Brain microvascular endothelial cell (primary cell): ENCODE data around the gene FSTL5.

Experiments
- DNase-seq: peaks from one replicate; pipeline ENCODE4 v3.0.0-alpha.2; 2020
- H3K27ac ChIP-seq: fragments of 250-450 bp; sonication (Bioruptor Pico); 2 replicates; pipeline ENCODE4 v1.5.1; 2020; ENCODE audit warnings: mild to moderate bottlenecking, moderate library complexity
- H3K27me3 ChIP-seq: fragments of 250-450 bp; sonication (Bioruptor Pico); replicated peaks from 2 replicates; pipeline ENCODE4 v1.5.1; 2020; ENCODE audit warnings: mild to moderate bottlenecking
- H3K36me3 ChIP-seq: fragments of 250-450 bp; sonication (Bioruptor Pico); replicated peaks from 2 replicates; pipeline ENCODE4 v1.5.1; 2020; ENCODE audit warnings: mild to moderate bottlenecking
- H3K4me3 ChIP-seq: 2 replicates; pipeline ENCODE4 v1.5.1; 2011; ENCODE audit warnings: low read depth, mild to moderate bottlenecking, control low read depth, low read length, moderate library complexity
- CTCF ChIP-seq: IDR thresholded peaks from 2 replicates; pipeline ENCODE4 v1.5.1; 2011; ENCODE audit warnings: low read depth, mild to moderate bottlenecking, moderate library complexity, low read length, control low read depth, inconsistent platforms; ENCODE audit errors: missing control alignments
- in situ Hi-C: cut with HindIII; loops from 2 replicates; pipeline ENCODE4 v1.10.0; 2017; ENCODE audit warnings: low sequenced_read_pairs, low pct_ligation_motif_present

The FSTL5 gene

DNA sequence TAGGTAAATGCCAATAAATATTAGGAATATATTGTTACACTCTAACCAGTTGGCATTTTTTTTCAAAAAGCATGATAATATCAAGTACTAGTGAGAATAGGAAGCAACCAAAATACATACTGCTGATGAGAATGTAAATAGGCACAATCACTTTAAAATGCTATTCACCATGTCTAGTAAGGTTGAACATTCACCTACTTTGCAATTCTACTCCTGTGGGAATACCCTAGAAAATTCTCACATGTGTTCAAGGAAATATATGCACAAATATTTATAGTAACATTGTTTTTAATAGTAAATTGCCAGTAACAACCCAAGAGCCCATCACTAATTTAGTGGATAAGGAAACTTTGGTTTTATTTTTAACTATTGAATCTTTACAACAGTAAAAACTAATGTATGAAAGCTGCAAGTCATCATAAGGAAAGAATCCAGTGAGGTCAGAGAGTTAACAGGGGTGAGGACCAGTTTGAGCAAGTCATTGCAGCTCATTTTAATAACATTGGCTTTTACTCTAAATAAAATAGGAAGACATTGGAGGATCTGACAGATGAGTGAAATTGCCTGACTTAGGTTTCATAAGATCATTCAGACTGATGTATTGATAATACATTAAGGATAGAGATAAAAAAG, 23.6 kb downstream of the FSTL5 start:
- in situ Hi-C loops, result no loop called here
- no peak for TF ChIP-seq CTCF
- Histone ChIP-seq H3K27me3 (no peaks in the 10 kb centered on the region), H3K36me3 (no peaks in the 10 kb centered on the region), H3K4me3 (no peak overlapping the region), H3K27ac (no peak overlapping the region)
- no peak for DNase-seq

DNA sequence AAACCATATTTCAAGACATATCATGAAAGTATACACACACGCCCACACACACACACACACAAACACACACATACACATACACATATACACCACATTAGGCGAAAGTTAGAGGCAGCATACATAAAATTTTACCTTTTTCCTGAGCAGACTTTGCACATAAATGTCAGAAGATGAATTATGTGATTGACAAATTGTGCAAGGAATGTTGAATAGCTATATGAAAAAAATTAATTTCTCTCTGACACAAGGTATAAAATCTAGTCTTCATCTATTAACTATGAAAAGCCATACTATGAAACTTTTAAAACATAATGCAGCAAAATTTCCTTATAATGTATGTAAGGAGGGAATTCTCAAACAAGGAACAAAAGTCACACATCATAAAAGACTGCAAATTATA, 24.4 kb downstream of the FSTL5 start:
- in situ Hi-C loops, result no loop called here
- no peak overlapping the region for H3K4me3 ChIP-seq
- TF ChIP-seq CTCF, result no peak
- H3K36me3 ChIP-seq, result no peaks in the 10 kb centered on the region
- no peaks in the 10 kb centered on the region for H3K27me3 ChIP-seq
- no peak overlapping the region for H3K27ac ChIP-seq
- DNase-seq, result no peak

GRCh38 chr4:162131256-162131655, 32.5 kb downstream of the FSTL5 start:
- Histone ChIP-seq H3K36me3 (no peaks in the 10 kb centered on the region), H3K27ac (no peak overlapping the region), H3K4me3 (no peak overlapping the region), H3K27me3 (no peaks in the 10 kb centered on the region)
- no peak for DNase-seq
- TF ChIP-seq CTCF, result peak; percentile 35
- in situ Hi-C loops, result no loop called here

- H3K4me3 ChIP-seq, result no peak overlapping the region
- TF ChIP-seq CTCF, result no peak
- no peaks in the 10 kb centered on the region for H3K36me3 ChIP-seq
- H3K27me3 ChIP-seq, result no peaks in the 10 kb centered on the region
- no peak overlapping the region for H3K27ac ChIP-seq
- in situ Hi-C loops, result no loop called here
- no peak for DNase-seq
Observed at GRCh38 chr4:162126729-162127128, 37.1 kb downstream of the FSTL5 start.

DNA sequence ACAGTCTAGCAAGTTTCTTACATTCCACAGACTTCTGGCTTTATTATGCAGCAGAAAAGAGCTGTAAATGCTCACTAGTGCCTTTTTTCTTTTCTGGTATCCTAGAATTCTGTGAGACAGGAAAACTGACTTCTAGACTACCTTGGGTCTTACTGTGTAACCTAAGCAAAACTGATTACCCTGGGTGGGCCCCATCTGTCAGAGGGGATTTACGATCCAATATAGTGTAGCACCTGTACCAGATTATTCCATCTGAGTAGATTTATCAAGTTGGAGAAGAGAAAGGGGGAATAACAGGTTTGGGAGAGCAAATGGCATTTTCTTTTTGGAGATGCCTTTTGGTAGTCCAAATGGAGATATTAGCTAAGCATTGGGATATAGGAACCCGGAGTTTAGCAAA, 46.7 kb downstream of the FSTL5 start:
- TF ChIP-seq CTCF, result no peak

More for the DNA sequence above, 46.7 kb downstream of the FSTL5 start:
- DNase-seq, result no peak
- no peaks in the 10 kb centered on the region for H3K36me3 ChIP-seq
- in situ Hi-C loops, result no loop called here
- no peak overlapping the region for H3K4me3 ChIP-seq
- H3K27me3 ChIP-seq, result no peaks in the 10 kb centered on the region
- no peak overlapping the region for H3K27ac ChIP-seq
